Aorta (tissue), 5 donors: ENCODE data around the gene GGNBP2. TPM values are rescaled to one million over a fixed set of nuclear protein-coding genes. Genes with fewer than 3 reads are reported as not detected.

Experiments used
- ATAC-seq: fragments of 200-7000 bp; cut with Tn5 transposase; one replicate; pipeline ENCODE4 v1.9.1; 2022; ENCODE audit warnings: moderate library complexity; ENCODE audit not compliant: low FRiP score
- DNase-seq, 2 donors: peaks; one replicate each; pipeline ENCODE4 v3.0.0-alpha.2; 2020
- H3K27ac ChIP-seq, 2 donors: one replicate each; pipeline ENCODE4 v1.5.1; 2013; ENCODE audit warnings: low read length in 2 of 2, mild to moderate bottlenecking in 2 of 2, moderate library complexity in 2 of 2, control low read depth in 1 of 2, inconsistent platforms in 1 of 2, low read depth in 1 of 2
- H3K27me3 ChIP-seq, 2 donors: one replicate each; pipeline ENCODE4 v1.6.1; 2013; ENCODE audit warnings: control low read depth in 1 of 2, low read length in 1 of 2, mild to moderate bottlenecking in 1 of 2, moderate library complexity in 1 of 2; ENCODE audit not compliant: insufficient read depth in 2 of 2, control insufficient read depth in 1 of 2
- H3K36me3 ChIP-seq, 2 donors: one replicate each; pipeline ENCODE4 v1.6.1; 2013; ENCODE audit warnings: control low read depth in 1 of 2, low read length in 1 of 2, mild to moderate bottlenecking in 1 of 2; ENCODE audit not compliant: insufficient read depth in 2 of 2, control insufficient read depth in 1 of 2
- H3K4me1 ChIP-seq, 2 donors: one replicate each; pipeline ENCODE4 v1.6.1; 2013; ENCODE audit warnings: low read length in 2 of 2, control low read depth in 1 of 2, mild to moderate bottlenecking in 1 of 2, moderate library complexity in 1 of 2; ENCODE audit not compliant: insufficient read depth in 2 of 2, control insufficient read depth in 1 of 2
- H3K4me3 ChIP-seq, 2 donors: one replicate each; pipeline ENCODE4 v1.5.1; 2013; ENCODE audit warnings: low read length in 2 of 2, control low read depth in 1 of 2, mild to moderate bottlenecking in 1 of 2
- H3K9me3 ChIP-seq: one replicate; pipeline ENCODE4 v1.6.1; 2013; ENCODE audit warnings: mild to moderate bottlenecking, low read length; ENCODE audit not compliant: control insufficient read depth
- WGBS, 2 donors: extraction: QIAGEN DNeasy Blood & Tissue Kit; methylation state at CpG; one replicate each; pipeline ENCODE4 v1.1.7; 2013; 5-methylcytosine and 5-hydroxymethylcytosine counted together
- intact Hi-C, 2 donors: fragments of 100-400 bp; cut with DNase I; formaldehyde crosslinking; loops; one replicate each; pipeline versions ENCODE4 v1.14.2 to v1.15.0; 2022
- polyA plus RNA-seq, 2 donors: library from polyadenylated mRNA; stranded (reverse); fragments of 200-250 nt; gene quantifications; one replicate each; pipeline ENCODE4 v1.2.3, GENCODE V29; 2013
- total RNA-seq, 2 donors: library from RNA; stranded (reverse); fragmentation: NEBNext Ultra II Directional; extraction: Animal tissue kit (Norgen Biotek cat#: 25700); gene quantifications; one replicate each; pipeline ENCODE4 v1.2.1, GENCODE V29; 2021
- donor health status: healthy with polysubstance abuse.
- donor health status: Bipolar disorder and iron deficiency.
- donor health status: DM: no; HTN: no; CAD: no.
- donor health status: DM: no; HTN: no; CAD: no.
- donor health status: DM: yes; HTN: yes; CAD: no.

Gene GGNBP2
- total and polyA plus RNA-seq, 4 donors = 37.4 to 80.4 (median 63.8) TPM

GRCh38 chr17:36511216-36511615 is 33.5 kb upstream of the GGNBP2 start:
- DNase-seq = no peak
- Histone ChIP-seq H3K4me1 (no peaks in the 10 kb centered on the region), H3K4me3 (no peak overlapping the region), H3K27me3 (no peaks in the 10 kb centered on the region), H3K27ac (no peak overlapping the region), H3K36me3 (peaks cover 0 to 5% of the 10 kb centered on the region in 2 donors), H3K9me3 (no peaks in the 10 kb centered on the region)
- ATAC-seq = no peak
- 91 to 94% methylated on average over 6 of the region's 6 CpGs for WGBS, 2 donors
- intact Hi-C loops = no loop called here

GRCh38 chr17:36512641-36513040 is 32.1 kb upstream of the GGNBP2 start:
- ATAC-seq (no peak), DNase-seq (no peak)
- Histone ChIP-seq H3K4me1 (no peaks in the 10 kb centered on the region), H3K9me3 (no peaks in the 10 kb centered on the region), H3K4me3 (no peak overlapping the region), H3K27ac (no peak overlapping the region), H3K27me3 (no peaks in the 10 kb centered on the region), H3K36me3 (peaks cover 0 to 5% of the 10 kb centered on the region in 2 donors)
- intact Hi-C loops = no loop called here
- 88 to 90% methylated on average over 5 of the region's 5 CpGs for WGBS, 2 donors

GRCh38 chr17:36514856-36515255 is 29.9 kb upstream of the GGNBP2 start:
- ATAC-seq = no peak
- DNase-seq = no peak
- H3K4me1 ChIP-seq = no peaks in the 10 kb centered on the region
- no peaks in the 10 kb centered on the region for H3K27me3 ChIP-seq
- no peaks in the 10 kb centered on the region for H3K9me3 ChIP-seq
- intact Hi-C loops = no loop called here
- no peak overlapping the region for H3K4me3 ChIP-seq
- peaks cover 0 to 5% of the 10 kb centered on the region in 2 donors for H3K36me3 ChIP-seq
- 88 to 93% methylated on average over 3 of the region's 3 CpGs for WGBS, 2 donors
- no peak overlapping the region for H3K27ac ChIP-seq

GRCh38 chr17:36515837-36516236 is 28.9 kb upstream of the GGNBP2 start:
- WGBS, 2 donors = 88 to 90% methylated on average over 4 of the region's 4 CpGs
- Histone ChIP-seq H3K4me3 (no peak overlapping the region), H3K27ac (no peak overlapping the region), H3K27me3 (no peaks in the 10 kb centered on the region), H3K9me3 (no peaks in the 10 kb centered on the region), H3K36me3 (peaks cover 0 to 5% of the 10 kb centered on the region in 2 donors), H3K4me1 (no peaks in the 10 kb centered on the region)
- DNase-seq = no peak
- intact Hi-C loops = no loop called here
- ATAC-seq = no peak

- DNase-seq = no peak
- H3K4me3 ChIP-seq = no peak overlapping the region
- WGBS, 2 donors = 91 to 92% methylated on average over 2 of the region's 2 CpGs
- intact Hi-C loops = no loop called here
- ATAC-seq = no peak
- H3K9me3 ChIP-seq = no peaks in the 10 kb centered on the region
- H3K4me1 ChIP-seq = no peaks in the 10 kb centered on the region
- H3K27ac ChIP-seq = no peak overlapping the region
- no peaks in the 10 kb centered on the region for H3K27me3 ChIP-seq
- H3K36me3 ChIP-seq = peaks cover 3 to 12% of the 10 kb centered on the region in 2 donors
Observed at GRCh38 chr17:36523113-36523512, 21.6 kb upstream of the GGNBP2 start.

GRCh38 chr17:36524428-36524876 is 20.3 kb upstream of the GGNBP2 start:
- intact Hi-C loops = no loop called here
- Histone ChIP-seq H3K36me3 (peaks cover 3 to 12% of the 10 kb centered on the region in 2 donors), H3K4me1 (no peaks in the 10 kb centered on the region), H3K9me3 (no peaks in the 10 kb centered on the region), H3K27me3 (no peaks in the 10 kb centered on the region), H3K4me3 (no peak overlapping the region), H3K27ac (no peak overlapping the region)
- 94 to 95% methylated on average over 4 of the region's 4 CpGs for WGBS, 2 donors
- DNase-seq (peak in 1 of 2 donors; percentile 42), ATAC-seq (no peak)

GRCh38 chr17:36525113-36525512 is 19.6 kb upstream of the GGNBP2 start:
- peaks cover 3 to 12% of the 10 kb centered on the region in 2 donors for H3K36me3 ChIP-seq

GRCh38 chr17:36525888-36526287 is 18.8 kb upstream of the GGNBP2 start:
- intact Hi-C loops = no loop called here
- WGBS, 2 donors = 85 to 92% methylated on average over 6 of the region's 6 CpGs
- Histone ChIP-seq H3K27me3 (no peaks in the 10 kb centered on the region), H3K36me3 (peaks cover 3 to 12% of the 10 kb centered on the region in 2 donors), H3K4me1 (no peaks in the 10 kb centered on the region), H3K27ac (no peak overlapping the region), H3K4me3 (no peak overlapping the region), H3K9me3 (no peaks in the 10 kb centered on the region)
- ATAC-seq = no peak
- peak in 1 of 2 donors; percentile 30 for DNase-seq

More at GRCh38 chr17:36525113-36525512, 19.6 kb upstream of the GGNBP2 start:
- H3K27me3 ChIP-seq = no peaks in the 10 kb centered on the region
- WGBS, 2 donors = 83 to 90% methylated on average over 2 of the region's 2 CpGs
- intact Hi-C loops = no loop called here
- H3K4me3 ChIP-seq = no peak overlapping the region
- ATAC-seq = no peak
- no peaks in the 10 kb centered on the region for H3K4me1 ChIP-seq
- no peaks in the 10 kb centered on the region for H3K9me3 ChIP-seq
- no peak for DNase-seq
- H3K27ac ChIP-seq = no peak overlapping the region

- Histone ChIP-seq H3K9me3 (no peaks in the 10 kb centered on the region), H3K36me3 (peaks cover 3 to 12% of the 10 kb centered on the region in 2 donors), H3K27ac (no peak overlapping the region), H3K4me1 (no peaks in the 10 kb centered on the region), H3K4me3 (no peak overlapping the region), H3K27me3 (no peaks in the 10 kb centered on the region)
- WGBS, 2 donors = 89 to 95% methylated on average over 7 of the region's 7 CpGs
- ATAC-seq = no peak
- no peak for DNase-seq
- intact Hi-C loops = no loop called here
Observed at GRCh38 chr17:36527621-36528250, 17.0 kb upstream of the GGNBP2 start.
